ENCODE measurements around the gene TMEM165. TPM values are rescaled to one million over a fixed set of nuclear protein-coding genes. Genes with fewer than 3 reads are reported as not detected.

TMEM165 gene
- 85.7 and 115 TPM in 2 replicates for total RNA-seq

DNA sequence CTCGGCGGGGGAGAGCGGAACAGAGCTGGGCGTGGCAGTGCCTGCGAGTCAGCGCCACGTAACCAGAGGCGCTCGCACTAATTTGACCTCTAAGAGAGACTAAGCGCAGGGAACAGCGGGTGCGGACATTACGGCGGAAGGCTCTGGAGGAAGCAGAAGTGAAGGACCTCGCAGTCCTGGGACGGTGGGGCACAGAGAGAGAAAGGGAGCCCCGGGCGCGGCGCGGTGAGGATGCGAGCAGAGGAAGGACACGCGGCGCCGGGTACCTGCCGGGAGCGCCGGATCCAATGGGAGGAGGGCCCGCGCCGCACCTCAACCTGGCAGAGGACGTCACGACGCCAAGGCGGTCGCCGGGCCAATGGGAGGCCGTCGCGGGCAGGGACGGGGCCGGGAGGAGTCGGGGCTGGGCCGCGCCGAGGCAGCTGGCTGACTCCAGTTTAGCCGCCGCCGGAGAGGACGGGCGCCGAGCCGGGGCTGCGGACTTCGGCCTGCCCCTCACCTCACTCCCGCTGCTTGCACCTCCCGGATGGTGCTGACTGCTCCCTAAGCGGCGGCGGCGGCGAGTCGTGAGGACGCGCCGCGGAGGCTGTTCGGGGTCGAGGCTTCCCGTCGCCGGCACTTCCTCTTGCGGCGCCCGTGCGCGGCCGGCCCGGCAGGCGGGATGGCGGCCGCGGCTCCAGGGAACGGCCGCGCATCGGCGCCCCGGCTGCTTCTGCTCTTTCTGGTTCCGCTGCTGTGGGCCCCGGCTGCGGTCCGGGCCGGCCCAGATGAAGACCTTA lies at the start of gene TMEM165:
Gene TMEM165, plus strand, starts transcription at position 429 of the 779 bp plus-strand sequence. Its CDS starts 233 bp downstream, at position 662.

DNA sequence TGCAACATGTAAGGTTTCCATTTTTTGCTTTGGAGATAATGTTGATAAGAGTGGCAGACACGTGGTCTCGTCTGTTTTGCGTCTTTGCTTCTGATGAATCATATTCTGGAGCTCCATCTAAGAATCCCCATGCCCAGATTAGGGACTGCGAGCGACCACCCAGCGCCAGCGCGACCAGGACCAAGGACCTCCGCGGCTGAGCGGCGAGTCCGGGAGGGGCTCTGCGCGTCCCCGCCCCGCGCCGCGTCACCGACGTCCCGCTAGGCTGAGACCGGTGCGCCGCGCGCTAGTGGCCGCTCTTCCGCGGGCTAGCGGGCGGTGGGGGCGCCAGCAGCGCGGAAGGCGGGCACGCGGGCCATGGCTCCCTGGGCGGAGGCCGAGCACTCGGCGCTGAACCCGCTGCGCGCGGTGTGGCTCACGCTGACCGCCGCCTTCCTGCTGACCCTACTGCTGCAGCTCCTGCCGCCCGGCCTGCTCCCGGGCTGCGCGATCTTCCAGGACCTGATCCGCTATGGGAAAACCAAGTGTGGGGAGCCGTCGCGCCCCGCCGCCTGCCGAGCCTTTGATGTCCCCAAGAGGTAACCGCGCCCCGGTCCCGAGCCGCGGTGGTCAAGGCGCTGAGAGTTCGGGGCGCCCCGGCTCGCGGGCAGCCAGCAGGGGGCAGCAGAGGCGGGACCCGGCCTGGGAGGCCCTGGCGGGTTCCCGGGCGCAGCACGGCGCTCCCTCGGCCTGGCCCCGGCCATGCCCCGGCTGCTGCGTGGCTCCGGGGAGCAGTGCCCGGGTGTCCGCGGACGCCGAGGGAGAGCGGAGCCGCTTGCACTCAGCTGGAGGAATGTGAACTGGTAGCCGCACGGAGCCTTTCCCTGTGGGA lies 49.5 kb upstream of the TMEM165 start, which contains the start of gene SRD5A3:
Gene SRD5A3, plus strand, starts transcription at position 263 of the 871 bp plus-strand sequence. Its CDS starts 95 bp downstream, at position 358.

Other genes starting within 250 kb of the TMEM165 start
- gene SRD5A3, start 49.7 kb upstream of the TMEM165 start, total RNA-seq: 9.0 and 11.7 TPM in 2 replicates
- gene CLOCK, start 151.0 kb downstream of the TMEM165 start, total RNA-seq: 10.5 and 12.4 TPM in 2 replicates
- not detected in 2 replicates for gene PDCL2, start 196.3 kb downstream of the TMEM165 start, total RNA-seq
- gene NMU, start 240.3 kb downstream of the TMEM165 start, total RNA-seq: 3.0 and 5.5 TPM in 2 replicates

All from mesangial cell (primary cell).